Memory B cell (primary cell): ENCODE results near the gene MAP7.

Experiments
- ATAC-seq: fragments of 150-1000 bp; cut with Tn5 transposase; 2 replicates; pipeline ENCODE4 v1.10.0; 2021; ENCODE audit warnings: low read depth, mild to moderate bottlenecking, moderate library complexity
- DNase-seq, 2 donors: peaks; one replicate each; pipeline ENCODE4 v3.0.0; 2022; ENCODE audit warnings: low spot score in 2 of 2
- H3K27ac Mint-ChIP-seq: one replicate; pipeline ENCODE4 v1.8.0; 2022; ENCODE audit warnings: mild to moderate bottlenecking, moderate library complexity, mixed read lengths
- H3K27me3 Mint-ChIP-seq: one replicate; pipeline ENCODE4 v1.8.0; 2022; ENCODE audit warnings: mixed read lengths
- H3K36me3 Mint-ChIP-seq: one replicate; pipeline ENCODE4 v1.8.0; 2022; ENCODE audit warnings: mild to moderate bottlenecking, mixed read lengths
- H3K4me1 Mint-ChIP-seq: one replicate; pipeline ENCODE4 v1.8.0; 2022; ENCODE audit warnings: mixed read lengths
- H3K4me3 Mint-ChIP-seq: one replicate; pipeline ENCODE4 v1.8.0; 2022; ENCODE audit warnings: mild to moderate bottlenecking, moderate library complexity, mixed read lengths
- H3K9me3 Mint-ChIP-seq: one replicate; pipeline ENCODE4 v1.8.0; 2022; ENCODE audit warnings: mixed read lengths

The MAP7 gene

DNA sequence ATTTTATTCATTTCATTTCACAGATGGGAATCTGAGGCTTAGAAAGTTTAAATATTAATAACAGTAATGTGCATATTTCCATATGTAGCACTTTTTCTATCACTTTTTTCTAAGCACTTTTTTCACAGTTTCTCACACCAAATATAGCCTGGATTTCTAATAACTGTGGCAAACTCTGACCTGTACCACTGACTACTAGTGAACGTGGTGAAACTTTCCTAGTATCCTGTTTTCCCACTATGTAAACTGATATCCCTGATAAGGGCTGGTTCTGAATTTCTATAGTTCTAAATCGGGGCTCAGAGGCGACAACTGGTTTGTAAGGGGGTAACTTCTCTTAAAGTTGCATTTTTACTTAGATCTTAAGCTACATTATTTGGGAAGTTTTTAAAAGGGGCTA lies 32.6 kb downstream of the MAP7 start:
- H3K27me3 Mint-ChIP-seq: peaks cover 18% of the 10 kb centered on the region
- ATAC-seq (no peak), DNase-seq (no peak)
- no peaks in the 10 kb centered on the region for H3K4me1 Mint-ChIP-seq
- no peaks in the 10 kb centered on the region for H3K36me3 Mint-ChIP-seq
- H3K4me3 Mint-ChIP-seq: no peak overlapping the region
- H3K27ac Mint-ChIP-seq: no peak overlapping the region
- H3K9me3 Mint-ChIP-seq: no peaks in the 10 kb centered on the region

DNA sequence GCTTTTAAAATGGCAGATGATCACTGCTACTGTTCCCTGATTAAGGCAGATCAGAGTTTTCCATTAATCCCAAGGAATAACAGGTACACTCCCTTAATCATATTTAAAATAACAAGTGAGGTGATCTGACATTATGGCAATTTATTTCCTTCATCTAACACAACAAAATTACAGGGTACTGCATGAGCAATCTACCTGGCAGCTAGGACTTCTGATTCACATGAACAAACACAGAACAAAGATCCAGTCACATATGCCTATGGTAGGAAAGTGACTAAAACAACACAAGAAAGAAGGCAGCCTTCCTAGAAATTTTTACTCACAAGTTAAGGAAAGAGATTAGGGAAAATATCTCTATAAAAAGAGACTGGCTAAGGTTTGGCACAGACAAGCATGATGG lies 33.2 kb downstream of the MAP7 start:
- H3K27ac Mint-ChIP-seq: no peak overlapping the region
- peaks cover 16% of the 10 kb centered on the region for H3K27me3 Mint-ChIP-seq
- no peaks in the 10 kb centered on the region for H3K36me3 Mint-ChIP-seq
- H3K4me3 Mint-ChIP-seq: no peak overlapping the region
- no peak for DNase-seq
- H3K9me3 Mint-ChIP-seq: no peaks in the 10 kb centered on the region
- no peak for ATAC-seq
- H3K4me1 Mint-ChIP-seq: no peaks in the 10 kb centered on the region

DNA sequence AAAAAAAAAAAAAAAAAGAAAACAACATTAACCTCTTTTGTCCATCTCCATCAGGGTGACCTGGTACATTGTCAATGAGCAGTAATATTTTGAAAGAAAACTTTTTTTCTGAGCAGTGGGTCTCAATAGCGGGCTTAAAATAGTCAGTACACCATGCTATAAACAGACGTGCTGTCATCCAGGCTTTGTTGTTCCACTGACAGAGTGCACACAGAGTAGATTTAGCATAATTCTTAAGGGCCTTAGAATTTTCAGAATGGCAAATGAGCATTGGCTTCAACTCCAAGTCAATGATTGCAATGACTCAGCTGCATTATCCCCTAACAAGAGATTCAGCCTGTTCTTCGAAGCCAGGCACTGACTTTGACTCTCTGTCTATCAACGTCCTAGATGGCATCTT lies 35.6 kb downstream of the MAP7 start:
- DNase-seq: no peak
- Mint-ChIP-seq H3K27ac (no peak overlapping the region), H3K36me3 (no peaks in the 10 kb centered on the region), H3K27me3 (peaks cover 11% of the 10 kb centered on the region), H3K4me3 (no peak overlapping the region), H3K9me3 (no peaks in the 10 kb centered on the region), H3K4me1 (no peaks in the 10 kb centered on the region)
- no peak for ATAC-seq

DNA sequence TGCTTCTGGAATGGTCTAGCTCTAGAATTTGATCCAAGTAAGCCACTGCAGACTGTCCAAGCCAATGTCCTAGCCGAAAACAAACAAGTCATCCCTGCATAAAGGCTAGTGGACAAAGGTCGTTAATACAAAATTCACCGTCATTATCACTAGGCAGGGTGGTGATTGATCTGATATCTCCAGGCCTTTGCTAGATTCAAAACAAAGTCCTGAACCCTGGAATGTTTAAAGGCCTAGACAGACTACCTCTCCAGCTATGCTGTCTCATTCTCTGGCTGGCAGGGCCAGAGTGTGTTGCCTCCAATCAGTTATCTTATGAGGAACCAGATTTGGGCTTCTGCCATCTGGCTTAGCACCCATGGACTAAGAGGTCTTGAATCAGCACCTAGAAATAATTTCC lies 38.3 kb downstream of the MAP7 start:
- no peaks in the 10 kb centered on the region for H3K9me3 Mint-ChIP-seq
- peaks cover 10% of the 10 kb centered on the region for H3K27me3 Mint-ChIP-seq
- no peak overlapping the region for H3K27ac Mint-ChIP-seq
- no peak for DNase-seq
- H3K4me3 Mint-ChIP-seq: no peak overlapping the region
- H3K36me3 Mint-ChIP-seq: no peaks in the 10 kb centered on the region
- no peaks in the 10 kb centered on the region for H3K4me1 Mint-ChIP-seq
- ATAC-seq: no peak

DNA sequence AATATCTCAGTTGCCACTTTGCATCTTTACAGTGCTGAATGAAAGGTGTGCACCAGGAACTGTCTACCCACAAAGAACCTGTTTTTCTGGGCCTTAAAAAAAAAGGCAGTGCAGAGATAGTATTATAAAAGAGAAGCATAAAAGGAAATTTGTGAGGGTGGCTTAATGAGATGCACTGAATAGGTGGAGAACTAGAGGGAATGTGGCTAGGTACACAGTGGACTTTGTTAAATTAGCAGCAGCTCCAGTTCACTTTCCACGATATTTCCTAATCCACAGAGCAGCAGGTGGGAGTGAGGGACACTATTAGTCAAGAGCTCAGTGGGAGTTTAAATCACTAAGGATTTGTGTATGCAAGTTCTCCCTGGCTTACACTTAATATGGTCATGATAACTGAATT lies 38.8 kb downstream of the MAP7 start:
- no peak overlapping the region for H3K4me3 Mint-ChIP-seq
- H3K27me3 Mint-ChIP-seq: peaks cover 14% of the 10 kb centered on the region
- H3K27ac Mint-ChIP-seq: no peak overlapping the region

DNA sequence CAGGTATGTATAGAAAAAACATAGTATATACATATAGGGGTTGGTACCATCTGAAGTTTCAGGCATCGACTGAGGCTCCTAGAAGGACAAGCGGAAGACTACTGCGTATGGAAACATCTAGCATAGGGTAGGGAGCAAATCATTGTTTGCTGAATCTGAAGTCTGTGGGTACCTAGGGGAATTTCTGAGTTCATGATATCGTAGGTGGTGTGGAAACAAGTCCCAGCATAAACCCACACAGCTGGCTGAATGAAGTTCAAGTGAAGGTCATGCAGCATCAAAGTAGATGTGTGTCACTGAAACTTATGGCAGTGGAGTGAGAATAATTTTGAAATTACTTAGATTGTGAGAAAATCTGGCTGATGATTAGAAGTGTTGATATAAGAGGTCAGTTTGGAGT lies 39.4 kb downstream of the MAP7 start:
- DNase-seq: no peak
- Mint-ChIP-seq H3K9me3 (no peaks in the 10 kb centered on the region), H3K27me3 (peaks cover 13% of the 10 kb centered on the region), H3K4me3 (no peak overlapping the region), H3K4me1 (no peaks in the 10 kb centered on the region), H3K36me3 (no peaks in the 10 kb centered on the region), H3K27ac (peak overlapping the region; percentile 22)
- no peak for ATAC-seq

More for the DNA sequence above, 38.8 kb downstream of the MAP7 start:
- H3K4me1 Mint-ChIP-seq: no peaks in the 10 kb centered on the region
- no peaks in the 10 kb centered on the region for H3K9me3 Mint-ChIP-seq
- no peaks in the 10 kb centered on the region for H3K36me3 Mint-ChIP-seq
- ATAC-seq (no peak), DNase-seq (no peak)

DNA sequence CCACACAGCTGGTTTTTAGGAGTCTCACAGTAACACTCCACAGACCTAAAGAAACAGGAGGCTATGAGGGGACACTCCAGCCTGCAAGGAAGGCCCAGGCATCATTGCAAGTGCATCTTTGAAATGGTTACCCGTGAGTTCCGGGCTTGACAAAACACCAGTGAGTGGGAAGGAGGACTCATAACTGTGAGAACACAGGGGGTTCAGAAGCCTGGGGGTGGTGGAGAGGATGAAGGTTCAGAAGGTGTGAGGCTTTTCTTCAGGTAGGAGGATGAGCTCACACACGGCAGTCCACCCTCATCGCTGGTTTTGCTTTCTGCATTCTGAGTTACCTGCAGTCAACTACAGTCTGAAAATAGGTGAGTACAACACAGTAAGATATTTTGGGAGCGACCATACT lies 39.9 kb downstream of the MAP7 start:
- no peaks in the 10 kb centered on the region for H3K36me3 Mint-ChIP-seq
- no peak overlapping the region for H3K4me3 Mint-ChIP-seq
- no peaks in the 10 kb centered on the region for H3K9me3 Mint-ChIP-seq
- DNase-seq (no peak), ATAC-seq (no peak)
- peaks cover 13% of the 10 kb centered on the region for H3K27me3 Mint-ChIP-seq
- H3K4me1 Mint-ChIP-seq: no peaks in the 10 kb centered on the region
- H3K27ac Mint-ChIP-seq: no peak overlapping the region

DNA sequence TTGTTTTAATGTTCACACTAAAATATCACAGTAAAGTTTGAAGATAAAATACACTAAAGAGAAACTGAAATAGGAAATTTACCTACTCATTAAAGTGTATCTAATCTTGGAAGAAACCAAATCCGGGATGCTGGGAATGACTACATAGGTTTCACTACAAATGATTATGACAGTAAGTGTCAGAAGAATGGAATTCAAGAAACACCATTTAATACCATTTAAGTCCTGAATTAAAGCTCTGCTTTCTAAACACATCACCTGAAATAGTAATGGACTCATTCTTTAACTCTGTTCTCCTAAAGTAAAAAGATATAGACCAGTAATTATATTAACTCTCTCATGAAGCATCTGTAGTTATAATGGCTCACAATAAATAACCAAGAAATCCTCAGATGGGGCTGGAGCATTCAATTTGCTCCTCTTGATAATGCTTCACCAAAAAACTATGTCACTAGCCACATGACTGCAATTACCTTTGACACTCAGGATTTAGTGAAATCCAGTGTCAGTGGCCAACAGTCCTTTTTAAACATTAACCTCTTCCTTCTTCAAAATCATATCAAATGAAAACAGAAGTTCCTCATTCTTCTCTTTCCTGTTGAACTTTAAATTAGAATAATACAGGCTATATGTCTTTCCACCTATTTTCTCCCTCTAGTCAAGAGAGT lies 41.4 kb downstream of the MAP7 start:
- Mint-ChIP-seq H3K4me1 (no peaks in the 10 kb centered on the region), H3K27me3 (peaks cover 13% of the 10 kb centered on the region), H3K27ac (no peak overlapping the region), H3K4me3 (no peak overlapping the region), H3K9me3 (no peaks in the 10 kb centered on the region), H3K36me3 (no peaks in the 10 kb centered on the region)
- ATAC-seq (no peak), DNase-seq (no peak)

DNA sequence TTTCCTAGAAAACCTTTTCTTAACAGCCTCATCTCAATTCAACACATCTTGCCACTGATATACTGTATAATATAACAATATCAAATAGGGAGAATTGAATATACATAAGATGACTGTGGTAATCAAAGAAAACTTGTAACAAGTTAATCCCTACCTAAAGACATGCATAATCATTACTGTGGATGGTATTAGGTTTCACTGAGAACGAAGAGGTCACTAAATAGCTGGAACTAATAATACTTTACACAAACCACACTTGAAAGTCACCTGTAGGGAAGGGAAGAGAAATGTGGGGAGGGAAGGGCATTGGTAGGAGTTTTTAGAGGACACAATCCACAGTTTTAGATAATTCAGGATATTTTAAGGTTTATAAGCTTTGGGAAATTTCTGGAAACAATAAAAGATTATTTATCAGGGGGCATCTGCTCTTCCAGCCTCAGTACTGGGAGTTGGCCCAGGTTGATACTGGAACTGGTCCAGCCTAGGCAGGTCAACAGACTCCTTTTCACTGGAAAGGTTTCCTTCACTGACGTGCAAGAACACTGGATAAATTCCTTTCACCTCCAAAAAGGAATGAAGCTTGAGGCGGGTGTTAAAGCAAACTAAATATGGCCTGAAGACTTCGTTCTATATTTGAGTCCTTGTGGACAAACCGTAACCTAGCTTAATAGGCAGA lies 44.0 kb downstream of the MAP7 start:
- H3K36me3 Mint-ChIP-seq: no peaks in the 10 kb centered on the region
- H3K4me1 Mint-ChIP-seq: no peaks in the 10 kb centered on the region
- no peaks in the 10 kb centered on the region for H3K9me3 Mint-ChIP-seq
- H3K27me3 Mint-ChIP-seq: peaks cover 10% of the 10 kb centered on the region
- no peak overlapping the region for H3K4me3 Mint-ChIP-seq
- DNase-seq: no peak
- H3K27ac Mint-ChIP-seq: no peak overlapping the region
- no peak for ATAC-seq

DNA sequence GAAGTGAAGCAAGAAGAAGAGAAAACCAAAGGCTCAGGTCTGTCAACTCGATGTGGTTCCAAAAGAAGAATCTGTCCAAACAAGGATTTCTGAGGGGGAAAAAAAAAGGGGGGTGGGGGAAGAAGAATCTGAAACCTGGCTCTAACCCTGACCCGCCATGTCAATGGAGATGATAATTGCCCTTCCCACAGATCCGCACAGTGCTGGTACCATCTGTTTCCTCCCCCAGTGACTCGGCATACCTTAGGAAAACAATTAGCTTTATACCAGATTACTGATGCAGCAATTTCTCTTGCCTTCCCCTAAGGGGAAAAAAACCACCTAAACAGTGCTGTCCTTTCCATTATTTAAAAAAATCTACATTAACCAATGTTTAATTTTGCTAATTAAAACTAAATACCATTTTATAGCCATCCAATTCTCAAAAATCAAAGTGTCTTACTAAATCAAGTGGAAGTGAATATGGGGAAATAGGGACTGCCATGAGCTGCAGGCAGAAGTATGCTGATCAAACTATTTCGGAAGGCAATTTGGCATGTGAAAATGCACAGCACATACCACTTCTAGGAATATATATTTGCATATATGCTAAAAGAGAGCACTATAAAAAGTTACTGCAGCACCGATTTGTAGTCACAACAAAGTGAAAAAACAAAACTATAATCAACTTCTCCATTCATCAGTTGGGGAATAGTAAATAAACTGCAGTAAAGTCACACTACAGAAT lies 46.8 kb downstream of the MAP7 start:
- Mint-ChIP-seq H3K9me3 (no peaks in the 10 kb centered on the region), H3K4me3 (no peak overlapping the region), H3K4me1 (no peaks in the 10 kb centered on the region), H3K36me3 (no peaks in the 10 kb centered on the region), H3K27me3 (peaks cover 10% of the 10 kb centered on the region), H3K27ac (no peak overlapping the region)
- ATAC-seq (no peak), DNase-seq (no peak)

DNA sequence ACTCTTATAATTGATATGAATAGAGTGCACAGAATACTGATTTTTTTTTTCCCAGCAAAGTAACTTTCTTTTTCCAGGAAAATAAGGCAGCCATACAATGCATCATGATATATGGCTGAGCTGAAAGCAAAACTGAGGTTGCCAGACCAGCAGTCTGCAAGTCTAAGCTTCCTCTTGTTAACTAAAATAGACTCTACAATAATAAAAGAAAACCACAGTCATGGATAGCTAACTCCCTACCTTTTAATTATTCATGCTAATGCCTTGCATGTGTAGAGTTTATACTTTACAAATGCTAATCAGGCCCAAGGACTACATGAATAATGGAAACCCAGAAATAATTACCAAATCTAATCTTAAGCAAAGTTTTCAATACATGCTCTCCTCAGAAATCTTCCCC lies 47.4 kb downstream of the MAP7 start:
- H3K36me3 Mint-ChIP-seq: no peaks in the 10 kb centered on the region
- H3K4me1 Mint-ChIP-seq: no peaks in the 10 kb centered on the region
- no peaks in the 10 kb centered on the region for H3K9me3 Mint-ChIP-seq
- no peak overlapping the region for H3K4me3 Mint-ChIP-seq
- ATAC-seq (no peak), DNase-seq (no peak)
- H3K27ac Mint-ChIP-seq: no peak overlapping the region
- peaks cover 10% of the 10 kb centered on the region for H3K27me3 Mint-ChIP-seq

DNA sequence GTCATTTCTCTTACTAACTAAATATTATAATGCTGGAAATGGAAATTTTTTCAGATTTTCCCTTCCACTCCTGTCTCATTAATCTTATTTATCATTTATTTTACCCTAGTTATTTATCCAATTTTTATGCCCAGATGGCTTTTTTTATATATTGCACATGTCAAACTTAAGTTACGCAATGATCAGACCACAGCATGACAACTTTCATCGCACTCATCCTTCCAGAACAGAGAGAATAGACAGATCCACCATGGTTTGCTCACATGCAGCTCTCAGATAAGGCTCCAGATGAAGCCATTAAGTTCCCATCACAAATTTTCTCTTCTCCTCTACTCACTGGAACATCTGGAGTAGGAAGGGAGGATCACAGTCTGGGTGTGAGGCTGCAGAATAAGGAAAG lies 48.7 kb downstream of the MAP7 start:
- H3K27ac Mint-ChIP-seq: no peak overlapping the region

DNA sequence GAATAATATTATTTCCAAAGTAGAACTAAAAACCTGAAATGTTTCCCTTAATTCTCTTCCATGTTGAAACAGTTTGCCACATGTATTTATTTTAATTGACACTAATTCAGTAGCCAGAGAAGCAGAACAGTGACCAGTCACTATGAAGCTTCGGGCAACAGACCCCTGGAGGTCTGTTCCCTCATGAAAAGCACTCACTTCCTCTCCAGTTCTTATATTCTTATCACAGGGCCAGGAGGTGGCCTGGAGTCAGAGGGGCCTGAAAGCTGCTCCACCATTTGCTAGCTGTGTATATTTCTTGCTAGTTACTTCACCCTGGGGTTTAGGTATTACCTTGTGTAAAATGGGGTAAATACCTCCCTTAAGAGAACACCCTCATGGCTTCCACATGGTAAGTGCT lies 49.1 kb downstream of the MAP7 start:
- Mint-ChIP-seq H3K27me3 (peaks cover 5% of the 10 kb centered on the region), H3K4me3 (no peak overlapping the region), H3K9me3 (no peaks in the 10 kb centered on the region), H3K27ac (no peak overlapping the region), H3K4me1 (no peaks in the 10 kb centered on the region), H3K36me3 (no peaks in the 10 kb centered on the region)
- DNase-seq (no peak), ATAC-seq (no peak)

More for the DNA sequence above, 48.7 kb downstream of the MAP7 start:
- H3K27me3 Mint-ChIP-seq: peaks cover 6% of the 10 kb centered on the region
- DNase-seq (no peak), ATAC-seq (no peak)
- no peak overlapping the region for H3K4me3 Mint-ChIP-seq
- H3K9me3 Mint-ChIP-seq: no peaks in the 10 kb centered on the region
- no peaks in the 10 kb centered on the region for H3K36me3 Mint-ChIP-seq
- H3K4me1 Mint-ChIP-seq: no peaks in the 10 kb centered on the region

DNA sequence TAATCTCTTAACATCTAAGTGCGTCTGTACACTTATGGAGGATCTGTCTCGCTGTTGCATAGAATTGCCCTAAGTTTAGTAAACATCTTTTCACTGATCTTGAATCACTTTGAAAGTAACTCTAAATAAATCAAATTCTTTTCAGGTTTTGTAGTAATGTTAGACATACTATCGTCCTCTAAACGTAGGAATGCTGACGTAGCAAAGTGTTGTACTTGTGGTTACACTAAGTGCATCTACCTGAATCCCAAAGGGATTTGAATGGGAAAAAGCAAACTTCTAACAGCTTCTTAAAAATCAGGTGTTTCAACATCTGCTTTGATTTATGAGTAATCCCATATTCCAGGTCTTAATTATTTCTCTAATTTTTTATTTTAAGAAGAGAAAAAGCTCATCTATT lies 49.8 kb downstream of the MAP7 start:
- DNase-seq: no peak
- Mint-ChIP-seq H3K27ac (no peak overlapping the region), H3K36me3 (no peaks in the 10 kb centered on the region), H3K9me3 (no peaks in the 10 kb centered on the region), H3K4me1 (no peaks in the 10 kb centered on the region), H3K4me3 (no peak overlapping the region), H3K27me3 (peaks cover 4% of the 10 kb centered on the region)
- no peak for ATAC-seq
